ENCODE data around the gene ISCU.
A peak's percentile ranks its signal among the peaks of the same experiment; 100 is the strongest.

The ISCU gene

GRCh38 chr12:108562348-108563135, at the start of gene ISCU:
Gene ISCU, plus strand, starts transcription at chr12:108562596. Its CDS starts 27 bp downstream, at chr12:108562623.
- peak within 1 kb of the TSS; percentile 73 for H2AFZ ChIP-seq (ENCODE audit: low read depth, low read length)
- TF ChIP-seq EZH2phosphoT487 (IDR thresholded peaks at IDR 0.05; ENCODE audit: low read depth) (no peak), CTCF (IDR thresholded peaks at IDR 0.05; ENCODE audit: low read depth, low read length) (no peak)
- H3K4me3 ChIP-seq (ENCODE audit: low read length) = peak within 1 kb of the TSS; percentile 91
- H4K20me1 ChIP-seq (ENCODE audit: insufficient read depth, low read length) = peaks cover 23% of the 10 kb centered on the region
- no peaks in the 10 kb centered on the region for H3K27me3 ChIP-seq (ENCODE audit: low read depth, low read length)
- H3K36me3 ChIP-seq (replicated peaks; ENCODE audit: low read depth, low read length) = peaks cover 35% of the 10 kb centered on the region
- H3K27ac ChIP-seq (ENCODE audit: low read length) = peak within 1 kb of the TSS; percentile 89
- peaks cover 51% of the 10 kb centered on the region for H3K4me1 ChIP-seq (ENCODE audit: low read length)
- H3K9me3 ChIP-seq (ENCODE audit: insufficient read depth, low read length) = no peaks in the 10 kb centered on the region
- peak within 1 kb of the TSS; percentile 91 for H3K4me2 ChIP-seq (ENCODE audit: low read length)
- H3K79me2 ChIP-seq (ENCODE audit: low read length) = peaks cover 66% of the 10 kb centered on the region
- peak within 1 kb of the TSS; percentile 92 for H3K9ac ChIP-seq (ENCODE audit: low read length)

- Histone ChIP-seq H3K9ac (ENCODE audit: low read length) (peak overlapping the region; percentile 56; the same call in 1 of the 2 replicates), H3K4me1 (ENCODE audit: low read length) (peaks cover 36% of the 10 kb centered on the region), H3K9me3 (ENCODE audit: insufficient read depth, low read length) (no peaks in the 10 kb centered on the region), H3K27me3 (ENCODE audit: low read depth, low read length) (no peaks in the 10 kb centered on the region), H3K36me3 (replicated peaks; ENCODE audit: low read depth, low read length) (peaks cover 28% of the 10 kb centered on the region), H4K20me1 (ENCODE audit: insufficient read depth, low read length) (0 out of 2 replicates have a peak, but pooled peaks cover 3% of the 10 kb centered on the region), H3K4me2 (ENCODE audit: low read length) (peak overlapping the region; percentile 70), H3K27ac (ENCODE audit: low read length) (0 out of 2 replicates have a peak overlapping the region, but pooled peaks have one; percentile 10), H3K79me2 (ENCODE audit: low read length) (peaks cover 12% of the 10 kb centered on the region), H2AFZ (ENCODE audit: low read depth, low read length) (0 out of 2 replicates have a peak overlapping the region, but pooled peaks have one; percentile 63), H3K4me3 (ENCODE audit: low read length) (peak overlapping the region; percentile 96)
- no peak for TF ChIP-seq EZH2phosphoT487 (IDR thresholded peaks at IDR 0.05; ENCODE audit: low read depth)
- TF ChIP-seq CTCF (IDR thresholded peaks at IDR 0.05; ENCODE audit: low read depth, low read length) = 0 out of 2 replicates have a peak, but pooled peaks have one; percentile 10
Measured at GRCh38 chr12:108514468-108514972, 47.9 kb upstream of the ISCU start.

GRCh38 chr12:108514973-108515814, 47.2 kb upstream of the ISCU start, which contains the start of gene FICD:
Gene FICD, plus strand, starts transcription at chr12:108515277. Its CDS starts 1,696 bp downstream, at chr12:108516973.
- Histone ChIP-seq H3K27ac (ENCODE audit: low read length) (peak within 1 kb of the TSS; percentile 49), H3K36me3 (replicated peaks; ENCODE audit: low read depth, low read length) (peaks cover 31% of the 10 kb centered on the region), H3K4me3 (ENCODE audit: low read length) (peak within 1 kb of the TSS; percentile 96), H4K20me1 (ENCODE audit: insufficient read depth, low read length) (0 out of 2 replicates have a peak, but pooled peaks cover 3% of the 10 kb centered on the region), H3K4me2 (ENCODE audit: low read length) (peak within 1 kb of the TSS; percentile 85), H3K4me1 (ENCODE audit: low read length) (peaks cover 36% of the 10 kb centered on the region), H2AFZ (ENCODE audit: low read depth, low read length) (0 out of 2 replicates have a peak within 1 kb of the TSS, but pooled peaks have one; percentile 63), H3K9ac (ENCODE audit: low read length) (peak within 1 kb of the TSS; percentile 84), H3K27me3 (ENCODE audit: low read depth, low read length) (no peaks in the 10 kb centered on the region), H3K79me2 (ENCODE audit: low read length) (peaks cover 12% of the 10 kb centered on the region), H3K9me3 (ENCODE audit: insufficient read depth, low read length) (no peaks in the 10 kb centered on the region)
- TF ChIP-seq CTCF (IDR thresholded peaks at IDR 0.05; ENCODE audit: low read depth, low read length) (no peak), EZH2phosphoT487 (IDR thresholded peaks at IDR 0.05; ENCODE audit: low read depth) (no peak)

All from OCI-LY3 (cell line).